GM12878 (cell line): Measurements from ENCODE around the gene COL26A1. TPM values are rescaled to one million over a fixed set of nuclear protein-coding genes. Genes with fewer than 3 reads are reported as not detected.

Experiments
- ATAC-seq: fragments of 200-7000 bp; cut with Tn5 transposase; 3 replicates; pipeline ENCODE4 v1.9.1; 2020; ENCODE audit warnings: mild to moderate bottlenecking, moderate library complexity
- BruUV-seq: library from RNA; stranded (reverse); fragments of 400-500 nt; replicated peaks from 2 replicates; lab custom pipeline; 2021; lab: Mats Ljungman, UMichigan
- CTCF ChIA-PET: fragments of 300-600 bp; sonication (Branson Sonifier 250); formaldehyde crosslinking; extraction: SDS; loops from one replicate; lab custom pipeline; 2021; ENCODE audit warnings: inconsistent platforms; lab: Yijun Ruan, JAX
- POLR2A ChIA-PET: fragments of 350-600 bp; formaldehyde crosslinking; extraction: SDS; loops from one replicate; lab custom pipeline; 2021; ENCODE audit warnings: inconsistent platforms; lab: Charles Lee
- RAD21 ChIA-PET: fragments of 300-600 bp; sonication (Branson Sonifier 250); formaldehyde crosslinking; loops from one replicate; lab custom pipeline; 2023; ENCODE audit warnings: antibody characterized with exemption; ENCODE audit not compliant: unreplicated experiment; lab: Charles Lee
- SMC1A ChIA-PET: fragments of 300-600 bp; sonication (Branson Sonifier 250); formaldehyde crosslinking; loops from one replicate; lab custom pipeline; 2023; ENCODE audit not compliant: unreplicated experiment, uncharacterized antibody; lab: Charles Lee
- DNase-seq: peaks from one replicate; pipeline ENCODE4 v3.0.0-alpha.2; 2011; ENCODE audit warnings: low read depth, low spot score
- FAIRE-seq: peaks from 3 replicates; lab custom pipeline; 2011; peaks lifted over from hg19 to GRCh38; lab: Jason Lieb, UNC
- H2AFZ ChIP-seq: 2 replicates; pipeline ENCODE4 v1.6.0; 2011; ENCODE audit warnings: low read depth, low read length, control low read depth; ENCODE audit not compliant: control insufficient read depth
- H3K27ac ChIP-seq: 2 replicates; pipeline ENCODE4 v1.5.1; 2011; ENCODE audit warnings: control low read depth; ENCODE audit not compliant: control insufficient read depth, insufficient read depth
- H3K27me3 ChIP-seq, 2 experiments: replicated peaks in 1 of 2; 2 replicates each; pipeline versions ENCODE4 v1.6.0 to v1.6.1; 2011; ENCODE audit warnings: low read length in 1 of 2; ENCODE audit not compliant: control insufficient read depth in 2 of 2, insufficient read depth in 2 of 2
- H3K36me3 ChIP-seq, 2 experiments: 2 replicates each; pipeline ENCODE4 v1.5.1; 2011; ENCODE audit warnings: low read length in 1 of 2; ENCODE audit not compliant: control insufficient read depth in 2 of 2, insufficient read depth in 2 of 2
- H3K4me1 ChIP-seq: 2 replicates; pipeline ENCODE4 v1.6.1; 2011; ENCODE audit warnings: mild to moderate bottlenecking, low read length, moderate library complexity, mixed read lengths; ENCODE audit not compliant: control insufficient read depth, insufficient read depth
- H3K4me2 ChIP-seq: 2 replicates; pipeline ENCODE4 v1.6.0; 2011; ENCODE audit warnings: control low read depth; ENCODE audit not compliant: control insufficient read depth, insufficient read depth
- H3K4me3 ChIP-seq: fragments of 200-600 bp; sonication (generic); 2 replicates; pipeline ENCODE4 v1.5.1; 2016
- H3K79me2 ChIP-seq: 2 replicates; pipeline ENCODE4 v1.6.0; 2011; ENCODE audit warnings: low read length; ENCODE audit not compliant: control insufficient read depth, insufficient read depth
- H3K9ac ChIP-seq: 2 replicates; pipeline ENCODE4 v1.8.0; 2011; ENCODE audit warnings: low read length, control low read depth, mixed read lengths; ENCODE audit not compliant: control insufficient read depth, insufficient read depth
- H3K9me3 ChIP-seq: replicated peaks from 3 replicates; pipeline ENCODE4 v1.5.1; 2011; ENCODE audit warnings: mild to moderate bottlenecking, low read length; ENCODE audit not compliant: control insufficient read depth, insufficient read depth
- H4K20me1 ChIP-seq: 2 replicates; pipeline ENCODE4 v1.6.0; 2011; ENCODE audit not compliant: control insufficient read depth, insufficient read depth
- ATF3 ChIP-seq: IDR thresholded peaks from 2 replicates; pipeline ENCODE4 v1.6.1; 2011; ENCODE audit warnings: low read depth, mild to moderate bottlenecking, low read length, moderate library complexity, borderline replicate concordance; ENCODE audit errors: extremely low read depth
- CBX3 ChIP-seq: fragments of 200-600 bp; sonication (generic); IDR thresholded peaks from 2 replicates; pipeline ENCODE4 v1.6.1; 2016; ENCODE audit warnings: low read depth, borderline replicate concordance
- CBX5 ChIP-seq: sonication (generic); IDR thresholded peaks from 2 replicates; pipeline ENCODE4 v1.6.1; 2016; ENCODE audit warnings: low read depth, moderate library complexity, mild to moderate bottlenecking, inconsistent platforms
- EGR1 ChIP-seq, 2 experiments: IDR thresholded peaks; 1 replicate in 1 of 2; 2 replicates in 1 of 2; pipeline ENCODE4 v1.6.1; 2011 to 2012; ENCODE audit warnings: low read depth in 2 of 2, low read length in 2 of 2, borderline replicate concordance in 1 of 2, mild to moderate bottlenecking in 1 of 2, moderate library complexity in 1 of 2
- ELK1 ChIP-seq: IDR thresholded peaks from 2 replicates; pipeline ENCODE4 v1.6.1; 2012; ENCODE audit warnings: low read depth, low read length, improper control_type of control experiment
- FOS ChIP-seq: IDR thresholded peaks from 3 replicates; pipeline ENCODE4 v1.6.1; 2011; ENCODE audit warnings: borderline replicate concordance; ENCODE audit not compliant: insufficient read length; ENCODE audit errors: extremely low read depth
- HDAC6 ChIP-seq: fragments of 200-600 bp; sonication (generic); IDR thresholded peaks from one replicate; pipeline ENCODE4 v1.8.0; 2017; ENCODE audit warnings: antibody characterized with exemption; ENCODE audit not compliant: unreplicated experiment
- KLF5 ChIP-seq: fragments of 450-650 bp; IDR thresholded peaks from 2 replicates; pipeline ENCODE4 v1.6.1; 2014; ENCODE audit warnings: mild to moderate bottlenecking; ENCODE audit not compliant: partially characterized antibody
- MYB ChIP-seq: fragments of 150-350 bp; IDR thresholded peaks from 2 replicates; pipeline ENCODE4 v1.6.1; 2014; ENCODE audit warnings: mild to moderate bottlenecking, low read depth, low read length, borderline replicate concordance
- NFYB ChIP-seq: IDR thresholded peaks from 2 replicates; pipeline ENCODE4 v1.6.1; 2011; ENCODE audit warnings: low read depth, mild to moderate bottlenecking, low read length, improper control_type of control experiment, moderate library complexity; ENCODE audit not compliant: insufficient read depth
- NR2C2 ChIP-seq: IDR thresholded peaks from 2 replicates; pipeline ENCODE4 v1.6.1; 2011; ENCODE audit warnings: borderline replicate concordance, low read depth; ENCODE audit not compliant: control insufficient read depth, insufficient read length
- POLR2A ChIP-seq: IDR thresholded peaks from 2 replicates; pipeline ENCODE4 v1.6.1; 2011; ENCODE audit warnings: low read depth, mild to moderate bottlenecking, low read length
- SMAD1 ChIP-seq: fragments of 450-650 bp; IDR thresholded peaks from 2 replicates; pipeline ENCODE4 v1.6.1; 2018; ENCODE audit warnings: mild to moderate bottlenecking, low read depth; ENCODE audit not compliant: partially characterized antibody
- TBL1XR1 ChIP-seq: IDR thresholded peaks from 2 replicates; pipeline ENCODE4 v1.6.1; 2012; ENCODE audit warnings: low read depth, low read length, improper control_type of control experiment
- YY1 ChIP-seq: IDR thresholded peaks from 2 replicates; pipeline ENCODE4 v1.6.1; 2011; ENCODE audit warnings: low read depth, mild to moderate bottlenecking, low read length
- ZNF384 ChIP-seq: IDR thresholded peaks from 2 replicates; pipeline ENCODE4 v1.6.1; 2012; ENCODE audit warnings: low read depth, mild to moderate bottlenecking, low read length, improper control_type of control experiment, borderline replicate concordance
- ZNF687 ChIP-seq: fragments of 450-650 bp; IDR thresholded peaks from 2 replicates; pipeline ENCODE4 v1.6.1; 2017; ENCODE audit warnings: mild to moderate bottlenecking, moderate library complexity
- ZZZ3 ChIP-seq: IDR thresholded peaks from 2 replicates; pipeline ENCODE4 v1.6.1; 2011; ENCODE audit warnings: low read depth; ENCODE audit not compliant: control insufficient read depth, insufficient read length
- WGBS: methylation state at CpG from one replicate; pipeline ENCODE4 v1.1.6; 2016; ENCODE audit warnings: low lambda C conversion rate; ENCODE audit not compliant: insufficient replicate concordance, insufficient coverage; ENCODE audit errors: missing lambda C conversion rate; 5-methylcytosine and 5-hydroxymethylcytosine counted together
- in situ Hi-C: fragments of 300-500 bp; cut with MboI; formaldehyde crosslinking; loops from 9 replicates; pipeline ENCODE4 v1.14.3; 2018; ENCODE audit warnings: mixed read lengths
- intact Hi-C: fragments of 100-400 bp; cut with micrococcal nuclease; formaldehyde crosslinking; loops from one replicate; pipeline ENCODE4 v1.14.2; 2022; ENCODE audit not compliant: unreplicated experiment
- polyA plus RNA-seq, 11 experiments: library from polyadenylated mRNA; depleted of rRNA in 4 of 11; unstranded in 6 of 11; stranded (reverse) in 5 of 11; fragments of >200 nt; fragmentation: Nextera tagmentation in 4 of 11; fragmentation: Illumina TruSeq in 1 of 11; extraction: Ambion mirVana in 4 of 11; extraction: Trizol in 1 of 11; gene quantifications; 1 replicate in 1 of 11; 2 replicates in 10 of 11; pipeline versions ENCODE4 v1.2.1 to v1.2.3, GENCODE V29; 2011 to 2016; ENCODE audit warnings: inconsistent platforms in 2 of 11, missing spikeins in 2 of 11, low read depth in 1 of 11
- total RNA-seq, 4 experiments: library from RNA; depleted of rRNA in 3 of 4; stranded (reverse); fragments of >200 nt in 3 of 4; fragmentation: Illumina TruSeq in 1 of 4; extraction: Trizol in 1 of 4; gene quantifications; 2 replicates each; pipeline versions ENCODE4 v1.2.1 to v1.2.3, GENCODE V29; 2013 to 2021

The COL26A1 gene
- total and polyA plus RNA-seq, 10 of the 15 experiments (the other 5 are each of a cell fraction or from before 2014, with no cell fraction given), result 0.08 TPM; not detected in 9

GRCh38 chr7:101591504-101591903 lies 228.8 kb downstream of the COL26A1 start:
- Histone ChIP-seq H3K9ac (no peak overlapping the region), H3K9me3 (no peaks in the 10 kb centered on the region), H2AFZ (no peak overlapping the region), H3K27ac (no peak overlapping the region), H3K4me2 (no peak overlapping the region), H3K4me3 (no peak overlapping the region), H3K27me3 (no peaks in the 10 kb centered on the region), H4K20me1 (no peaks in the 10 kb centered on the region), H3K36me3 (no peaks in the 10 kb centered on the region), H3K4me1 (no peaks in the 10 kb centered on the region), H3K79me2 (no peaks in the 10 kb centered on the region)
- 0% methylated on average over 2 of the region's 2 CpGs for WGBS
- ChIA-PET RAD21 (no interaction called here), POLR2A (no interaction called here), CTCF (interaction anchor here (0.6 to 0.7 kb wide), 2 partner anchors 102 to 656 kb away, joined by 3 to 5 read pairs; no protein-coding TSS in a partner anchor), SMC1A (no interaction called here)
- DNase-seq (no peak), FAIRE-seq (no peak), ATAC-seq (no peak)
- intact Hi-C loops (no loop called here), in situ Hi-C loops (no loop called here)
- BruUV-seq, result no TSS peak
- TF ChIP-seq ATF3 (no peak), FOS (no peak), HDAC6 (no peak), SMAD1 (no peak), ZZZ3 (no peak), NFYB (no peak), CBX3 (no peak), EGR1 (IDR thresholded peaks at IDR 0.05; ENCODE audit: borderline replicate concordance in 1 of 2, low read depth in 2 of 2, low read length in 2 of 2) (no peak), MYB (no peak), POLR2A (no peak), NR2C2 (no peak), ZNF687 (no peak), CBX5 (no peak), ELK1 (no peak), ZNF384 (no peak), TBL1XR1 (no peak), KLF5 (no peak), YY1 (no peak)
